ENCODE results near the gene APOBEC3B.
"Not testable (repeated sequence)": the region's sequence is repeated elsewhere in the genome, so short reads cannot be mapped to it uniquely, and the experiment has no call there.

APOBEC3B gene

DNA sequence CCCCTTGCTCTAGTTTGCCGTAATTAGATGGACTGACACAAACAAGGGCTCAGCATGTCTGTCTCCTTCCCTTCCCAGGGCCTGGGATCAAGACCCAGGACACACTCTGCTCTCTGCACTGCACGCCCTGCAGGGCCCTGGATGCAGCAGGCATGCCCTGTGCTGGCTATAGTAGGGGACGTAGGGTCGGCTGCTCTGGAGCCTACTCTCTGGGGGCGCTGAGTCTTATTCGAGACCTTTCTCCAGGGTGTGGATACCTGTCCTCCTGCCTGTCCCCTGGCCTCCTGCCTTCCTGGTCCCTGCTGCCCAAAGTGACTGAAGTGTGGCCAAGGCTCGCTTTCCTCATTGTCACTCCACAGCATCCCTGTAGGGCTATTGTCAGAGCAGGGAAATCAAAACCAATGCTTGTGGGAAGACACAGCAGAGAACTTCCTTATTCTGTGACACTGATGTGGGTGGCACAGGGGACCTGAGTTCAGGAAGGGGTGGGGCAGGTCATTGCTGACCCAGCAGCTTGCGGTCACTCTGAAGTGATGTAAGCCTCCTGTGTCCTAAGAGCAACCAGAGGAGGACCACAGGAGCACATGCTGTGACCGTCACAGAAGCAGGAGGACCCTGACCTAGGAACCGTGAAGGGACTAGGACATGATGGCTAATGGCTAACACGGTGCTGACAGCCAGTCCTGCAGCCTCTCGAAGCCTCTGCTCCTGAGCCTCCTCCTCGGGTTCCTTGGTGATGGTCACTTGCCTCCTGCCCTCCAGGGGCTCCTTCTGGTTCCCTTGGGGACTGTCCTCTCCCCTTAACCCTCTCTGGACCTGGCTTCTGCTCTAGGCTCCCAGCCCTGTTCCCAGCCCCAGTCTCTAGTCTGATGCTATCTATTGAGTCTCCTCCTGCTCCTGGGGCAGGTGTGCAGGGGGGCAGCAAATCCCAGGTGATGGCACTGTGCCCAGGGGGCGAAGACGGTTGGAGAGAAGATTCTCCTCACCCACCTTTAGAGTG lies 14.4 kb upstream of the APOBEC3B start:
- Mint-ChIP-seq H3K27ac (no peak overlapping the region), H3K4me3 (no peak overlapping the region), H3K9me3 (no peaks in the 10 kb centered on the region), H3K36me3 (ENCODE audit: low read depth) (no peaks in the 10 kb centered on the region), H3K27me3 (ENCODE audit: low read depth) (peaks cover 21% of the 10 kb centered on the region), H3K4me1 (ENCODE audit: low read depth) (peaks cover 13% of the 10 kb centered on the region)

GRCh38 chr22:38968801-38969200 lies 13.3 kb upstream of the APOBEC3B start:
- no peak overlapping the region for H3K27ac Mint-ChIP-seq
- H3K27me3 Mint-ChIP-seq (ENCODE audit: low read depth) = peaks cover 21% of the 10 kb centered on the region
- H3K36me3 Mint-ChIP-seq (ENCODE audit: low read depth) = no peaks in the 10 kb centered on the region
- H3K4me1 Mint-ChIP-seq (ENCODE audit: low read depth) = peaks cover 16% of the 10 kb centered on the region
- H3K9me3 Mint-ChIP-seq = no peaks in the 10 kb centered on the region
- no peak overlapping the region for H3K4me3 Mint-ChIP-seq

DNA sequence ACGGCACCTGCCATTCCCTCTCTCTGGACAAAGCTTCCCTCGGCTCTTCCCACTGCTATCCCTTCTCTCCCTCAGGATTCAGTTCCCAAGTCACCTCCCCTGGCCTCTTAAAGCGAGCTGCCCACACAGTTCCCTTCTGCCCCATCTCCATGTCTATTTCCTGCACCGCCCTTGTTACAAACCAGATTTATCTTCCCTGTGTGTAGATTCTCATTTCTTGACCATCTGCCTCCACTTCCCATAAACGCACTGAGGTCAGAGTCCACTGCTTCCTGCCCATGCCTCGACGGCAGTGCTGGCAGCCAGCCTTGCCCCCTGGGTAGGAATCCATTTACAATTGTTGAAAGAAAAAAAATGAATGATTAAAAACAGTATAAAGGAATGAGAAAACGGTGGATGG lies 11.6 kb upstream of the APOBEC3B start:
- Mint-ChIP-seq H3K9me3 (no peaks in the 10 kb centered on the region), H3K27me3 (ENCODE audit: low read depth) (peaks cover 21% of the 10 kb centered on the region), H3K36me3 (ENCODE audit: low read depth) (no peaks in the 10 kb centered on the region), H3K4me1 (ENCODE audit: low read depth) (peaks cover 14% of the 10 kb centered on the region), H3K4me3 (no peak overlapping the region), H3K27ac (no peak overlapping the region)

GRCh38 chr22:38971202-38971601 lies 10.9 kb upstream of the APOBEC3B start:
- peaks cover 14% of the 10 kb centered on the region for H3K4me1 Mint-ChIP-seq (ENCODE audit: low read depth)
- H3K36me3 Mint-ChIP-seq (ENCODE audit: low read depth) = no peaks in the 10 kb centered on the region

DNA sequence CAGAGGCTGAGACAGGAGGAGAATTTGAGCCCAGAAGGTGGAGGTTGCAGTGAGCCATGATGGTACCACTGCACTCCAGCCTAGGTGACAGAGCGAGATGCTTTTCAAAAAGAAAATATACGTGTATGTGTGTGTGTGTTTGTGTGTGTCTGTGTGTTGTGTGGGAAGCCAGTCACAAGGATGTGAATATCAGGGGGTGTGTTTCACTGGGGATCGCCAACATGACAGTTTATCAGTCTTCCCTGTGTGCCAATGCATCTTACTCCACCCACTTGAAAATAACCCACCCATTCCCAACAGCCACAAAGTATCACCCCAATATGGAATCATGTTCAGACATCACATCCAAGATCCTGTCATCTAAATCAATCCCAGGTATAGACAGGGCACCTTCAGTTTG lies 10.4 kb upstream of the APOBEC3B start:
- Mint-ChIP-seq H3K36me3 (ENCODE audit: low read depth) (no peaks in the 10 kb centered on the region), H3K4me3 (no peak overlapping the region), H3K27ac (no peak overlapping the region), H3K4me1 (ENCODE audit: low read depth) (peaks cover 14% of the 10 kb centered on the region), H3K9me3 (no peaks in the 10 kb centered on the region), H3K27me3 (ENCODE audit: low read depth) (peaks cover 21% of the 10 kb centered on the region)

More at GRCh38 chr22:38971202-38971601, 10.9 kb upstream of the APOBEC3B start:
- Mint-ChIP-seq H3K9me3 (no peaks in the 10 kb centered on the region), H3K4me3 (no peak overlapping the region), H3K27ac (no peak overlapping the region), H3K27me3 (ENCODE audit: low read depth) (peaks cover 21% of the 10 kb centered on the region)

DNA sequence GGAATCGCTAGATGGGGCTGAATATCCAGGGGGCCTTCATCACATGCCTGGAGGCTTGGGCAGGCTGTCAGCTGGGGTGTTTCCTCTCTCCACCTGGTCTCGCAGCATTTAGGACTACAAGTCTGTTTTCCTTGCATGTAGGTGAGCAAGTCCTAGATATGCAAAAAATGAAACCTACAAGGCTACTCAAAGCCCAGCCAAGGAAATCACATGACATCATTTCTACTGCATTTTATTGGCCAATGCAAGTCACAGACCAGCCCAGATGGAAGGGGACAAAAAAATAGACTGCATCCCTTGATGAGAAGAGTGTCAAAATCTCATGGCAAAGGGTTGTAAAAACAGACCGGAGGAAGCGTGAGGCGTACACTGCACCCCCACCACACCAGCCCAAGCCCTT lies 9.6 kb upstream of the APOBEC3B start:
- Mint-ChIP-seq H3K27ac (no peak overlapping the region), H3K27me3 (ENCODE audit: low read depth) (peaks cover 26% of the 10 kb centered on the region), H3K9me3 (peaks cover 5% of the 10 kb centered on the region), H3K4me3 (no peak overlapping the region), H3K4me1 (ENCODE audit: low read depth) (peaks cover 15% of the 10 kb centered on the region), H3K36me3 (ENCODE audit: low read depth) (peaks cover 2% of the 10 kb centered on the region)

GRCh38 chr22:38973289-38974169 lies 8.6 kb upstream of the APOBEC3B start:
- Mint-ChIP-seq H3K36me3 (ENCODE audit: low read depth) (peaks cover 2% of the 10 kb centered on the region), H3K4me1 (ENCODE audit: low read depth) (peaks cover 12% of the 10 kb centered on the region), H3K27me3 (ENCODE audit: low read depth) (peaks cover 30% of the 10 kb centered on the region), H3K9me3 (peaks cover 5% of the 10 kb centered on the region), H3K27ac (no peak overlapping the region), H3K4me3 (no peak overlapping the region)

- Mint-ChIP-seq H3K4me3 (no peak overlapping the region), H3K36me3 (ENCODE audit: low read depth) (peaks cover 2% of the 10 kb centered on the region), H3K27ac (no peak overlapping the region), H3K9me3 (peaks cover 5% of the 10 kb centered on the region), H3K27me3 (ENCODE audit: low read depth) (peaks cover 26% of the 10 kb centered on the region), H3K4me1 (ENCODE audit: low read depth) (peaks cover 12% of the 10 kb centered on the region)
Observed at GRCh38 chr22:38974170-38974825, 7.8 kb upstream of the APOBEC3B start.

- Mint-ChIP-seq H3K4me3 (no peak overlapping the region), H3K9me3 (peaks cover 5% of the 10 kb centered on the region), H3K36me3 (ENCODE audit: low read depth) (peaks cover 2% of the 10 kb centered on the region), H3K4me1 (ENCODE audit: low read depth) (peaks cover 12% of the 10 kb centered on the region), H3K27me3 (ENCODE audit: low read depth) (peaks cover 23% of the 10 kb centered on the region), H3K27ac (no peak overlapping the region)
Observed at GRCh38 chr22:38974826-38975175, 7.3 kb upstream of the APOBEC3B start.

- H3K4me1 Mint-ChIP-seq (ENCODE audit: low read depth) = peaks cover 19% of the 10 kb centered on the region
- H3K27me3 Mint-ChIP-seq (ENCODE audit: low read depth); H3K36me3 Mint-ChIP-seq (ENCODE audit: low read depth); H3K27ac Mint-ChIP-seq; H3K4me3 Mint-ChIP-seq; H3K9me3 Mint-ChIP-seq: not testable (repeated sequence)
Observed at GRCh38 chr22:38977289-38977688, 4.9 kb upstream of the APOBEC3B start.

DNA sequence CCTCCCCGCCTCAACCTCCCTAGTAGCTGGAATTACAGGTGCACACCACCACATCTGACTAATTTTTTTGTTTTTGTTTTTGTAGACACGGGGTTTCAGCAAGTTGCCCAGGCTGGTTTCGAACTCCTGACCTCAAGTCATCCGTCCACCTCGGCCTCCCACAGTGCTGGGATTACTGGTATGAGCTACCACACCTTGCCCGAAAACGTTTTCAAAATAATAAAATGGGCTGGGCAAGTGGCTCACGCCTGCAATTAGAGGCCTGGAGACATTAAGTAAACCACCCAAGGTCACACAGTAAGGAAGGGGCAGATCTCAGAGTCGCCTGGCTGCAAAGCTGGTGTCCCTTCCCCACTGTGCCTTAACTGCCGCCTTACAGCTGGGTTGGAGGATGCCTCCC lies 1.6 kb upstream of the APOBEC3B start:
- not testable (repeated sequence) for H3K27ac Mint-ChIP-seq; H3K27me3 Mint-ChIP-seq (ENCODE audit: low read depth); H3K4me3 Mint-ChIP-seq
- Mint-ChIP-seq H3K9me3 (peaks cover 11% of the 10 kb centered on the region), H3K36me3 (ENCODE audit: low read depth) (peaks cover 16% of the 10 kb centered on the region), H3K4me1 (ENCODE audit: low read depth) (peaks cover 34% of the 10 kb centered on the region)

DNA sequence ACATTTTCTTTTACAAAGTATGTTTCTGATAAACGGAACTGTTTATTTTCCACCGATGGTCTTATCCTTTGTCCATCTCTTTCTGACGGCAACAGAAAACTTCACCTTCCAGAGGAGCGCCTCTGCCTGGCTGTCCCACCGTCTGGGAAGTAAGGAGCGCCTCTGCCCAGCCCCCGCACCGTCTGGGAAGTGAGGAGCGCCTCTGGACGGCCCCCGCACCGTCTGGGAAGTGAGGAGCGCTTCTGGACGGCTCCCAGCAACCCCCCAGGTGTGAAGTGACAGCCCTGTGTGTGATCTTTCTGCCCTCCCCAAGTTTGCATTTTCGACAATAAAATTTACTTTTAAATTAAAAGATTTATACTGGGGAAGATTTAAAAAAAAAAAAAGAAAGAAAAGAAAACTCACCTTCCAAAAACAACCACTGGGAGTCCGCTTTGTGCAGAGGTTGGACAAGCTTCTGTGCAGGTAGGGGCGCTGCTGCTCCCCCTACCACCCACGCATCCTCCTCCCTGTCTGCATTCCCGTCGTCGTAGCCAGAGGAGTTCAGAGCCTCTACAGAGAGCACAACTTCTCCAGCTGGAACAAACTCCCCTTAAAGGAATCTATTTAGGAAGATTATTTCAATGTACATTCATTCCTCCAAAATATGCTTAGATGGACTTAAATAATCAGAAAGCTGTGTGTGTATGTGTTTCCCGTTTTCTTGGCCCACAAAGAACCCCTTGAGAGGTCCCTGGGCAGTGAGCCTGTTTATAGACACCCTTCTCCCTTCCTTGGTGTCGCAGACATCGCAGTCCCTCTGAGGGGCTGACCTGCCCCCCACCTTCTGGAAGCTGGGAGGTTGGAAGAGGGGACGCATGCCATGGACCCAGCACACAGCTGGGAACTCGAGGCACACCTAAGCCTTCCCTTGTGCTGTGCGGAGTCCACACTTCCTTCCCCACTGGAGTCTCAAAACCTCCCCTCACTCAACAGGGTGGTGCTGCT lies 849 bp upstream of the APOBEC3B start:
- H3K27ac Mint-ChIP-seq = peak overlapping the region; percentile 98
- H3K4me3 Mint-ChIP-seq = peak overlapping the region; percentile 85
- peaks cover 10% of the 10 kb centered on the region for H3K27me3 Mint-ChIP-seq (ENCODE audit: low read depth)
- peaks cover 16% of the 10 kb centered on the region for H3K36me3 Mint-ChIP-seq (ENCODE audit: low read depth)
- H3K9me3 Mint-ChIP-seq = peaks cover 11% of the 10 kb centered on the region
- H3K4me1 Mint-ChIP-seq (ENCODE audit: low read depth) = peaks cover 39% of the 10 kb centered on the region

GRCh38 chr22:38984224-38984623 lies 2.1 kb downstream of the APOBEC3B start:
- Mint-ChIP-seq H3K27me3 (ENCODE audit: low read depth) (no peaks in the 10 kb centered on the region), H3K4me3 (peak overlapping the region; percentile 34), H3K9me3 (peaks cover 6% of the 10 kb centered on the region), H3K27ac (peak overlapping the region; percentile 76), H3K4me1 (ENCODE audit: low read depth) (peaks cover 57% of the 10 kb centered on the region), H3K36me3 (ENCODE audit: low read depth) (peaks cover 19% of the 10 kb centered on the region)
